ENCODE data around the gene LOX. TPM values are rescaled to one million over a fixed set of nuclear protein-coding genes. Genes with fewer than 3 reads are reported as not detected.

LOX gene
- total RNA-seq, 1 donor from 2014 or later = 0.27 TPM

DNA sequence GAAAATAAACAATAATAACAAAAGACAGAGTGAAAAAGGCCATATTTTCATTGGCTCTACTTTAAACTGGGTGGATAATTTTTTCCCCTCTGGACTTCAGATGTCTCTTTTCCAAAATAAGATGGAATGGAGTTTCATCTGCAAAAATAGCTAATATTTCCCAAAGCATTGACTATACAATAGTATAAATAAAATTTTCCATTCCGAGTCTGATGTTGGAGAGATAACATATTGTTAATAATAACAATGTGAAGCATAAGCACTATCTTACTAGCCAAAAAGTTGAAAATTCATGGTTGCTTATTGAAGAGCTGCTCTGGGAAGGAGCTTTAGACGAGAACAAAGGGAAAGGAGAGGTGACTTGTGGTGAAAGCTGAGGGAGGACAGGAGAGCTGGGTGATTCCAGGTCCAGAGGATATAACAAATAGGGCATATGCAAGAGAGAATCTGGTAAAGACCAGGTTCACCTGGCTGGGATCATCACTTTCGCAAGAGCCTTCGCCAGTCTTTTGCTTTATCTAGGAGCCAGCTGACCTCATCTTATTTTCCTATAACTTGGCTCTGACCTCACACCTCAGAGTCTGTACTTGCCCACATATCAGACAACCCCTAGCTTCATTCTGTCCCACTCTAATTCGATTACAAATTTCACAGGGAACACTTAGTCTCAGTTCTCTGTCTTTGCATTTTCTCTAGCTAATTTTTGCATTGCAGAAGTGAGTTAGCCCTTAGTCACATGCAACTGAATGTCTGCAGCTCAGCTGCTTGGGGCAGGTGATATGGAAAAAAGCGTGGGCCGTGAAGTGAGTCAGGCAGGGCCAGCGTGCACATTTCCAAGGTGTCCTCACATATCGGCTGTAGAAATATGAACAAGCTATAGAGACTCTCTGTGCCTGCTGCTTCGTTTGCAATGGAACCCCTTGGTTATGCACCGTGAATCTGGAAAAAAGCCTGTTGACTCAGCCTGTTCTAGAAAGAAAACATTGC lies 43.7 kb upstream of the LOX start:
- no peaks in the 10 kb centered on the region for H3K9me3 Mint-ChIP-seq (ENCODE audit: unreplicated experiment)
- DNase-seq = no peak
- H3K27ac Mint-ChIP-seq (ENCODE audit: unreplicated experiment) = no peak overlapping the region
- H3K36me3 Mint-ChIP-seq (ENCODE audit: unreplicated experiment) = no peaks in the 10 kb centered on the region
- no peaks in the 10 kb centered on the region for H3K27me3 Mint-ChIP-seq (ENCODE audit: unreplicated experiment)
- TF ChIP-seq, protein P1, sequence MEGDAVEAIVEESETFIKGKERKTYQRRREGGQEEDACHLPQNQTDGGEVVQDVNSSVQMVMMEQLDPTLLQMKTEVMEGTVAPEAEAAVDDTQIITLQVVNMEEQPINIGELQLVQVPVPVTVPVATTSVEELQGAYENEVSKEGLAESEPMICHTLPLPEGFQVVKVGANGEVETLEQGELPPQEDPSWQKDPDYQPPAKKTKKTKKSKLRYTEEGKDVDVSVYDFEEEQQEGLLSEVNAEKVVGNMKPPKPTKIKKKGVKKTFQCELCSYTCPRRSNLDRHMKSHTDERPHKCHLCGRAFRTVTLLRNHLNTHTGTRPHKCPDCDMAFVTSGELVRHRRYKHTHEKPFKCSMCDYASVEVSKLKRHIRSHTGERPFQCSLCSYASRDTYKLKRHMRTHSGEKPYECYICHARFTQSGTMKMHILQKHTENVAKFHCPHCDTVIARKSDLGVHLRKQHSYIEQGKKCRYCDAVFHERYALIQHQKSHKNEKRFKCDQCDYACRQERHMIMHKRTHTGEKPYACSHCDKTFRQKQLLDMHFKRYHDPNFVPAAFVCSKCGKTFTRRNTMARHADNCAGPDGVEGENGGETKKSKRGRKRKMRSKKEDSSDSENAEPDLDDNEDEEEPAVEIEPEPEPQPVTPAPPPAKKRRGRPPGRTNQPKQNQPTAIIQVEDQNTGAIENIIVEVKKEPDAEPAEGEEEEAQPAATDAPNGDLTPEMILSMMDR (IDR thresholded peaks at IDR 0.05; ENCODE audit: partially characterized antibody, unreplicated experiment) = no peak
- no peaks in the 10 kb centered on the region for H3K4me1 Mint-ChIP-seq (ENCODE audit: low read depth, unreplicated experiment)
- H3K4me3 Mint-ChIP-seq (ENCODE audit: unreplicated experiment) = no peak overlapping the region

GRCh38 chr5:122120957-122121356 lies 42.9 kb upstream of the LOX start:
- no peaks in the 10 kb centered on the region for H3K4me1 Mint-ChIP-seq (ENCODE audit: low read depth, unreplicated experiment)
- no peaks in the 10 kb centered on the region for H3K9me3 Mint-ChIP-seq (ENCODE audit: unreplicated experiment)
- no peaks in the 10 kb centered on the region for H3K36me3 Mint-ChIP-seq (ENCODE audit: unreplicated experiment)
- no peak overlapping the region for H3K4me3 Mint-ChIP-seq (ENCODE audit: unreplicated experiment)
- TF ChIP-seq, protein P1 (IDR thresholded peaks at IDR 0.05; ENCODE audit: partially characterized antibody, unreplicated experiment) = no peak
- no peaks in the 10 kb centered on the region for H3K27me3 Mint-ChIP-seq (ENCODE audit: unreplicated experiment)
- no peak overlapping the region for H3K27ac Mint-ChIP-seq (ENCODE audit: unreplicated experiment)
- no peak for DNase-seq

- Mint-ChIP-seq H3K4me3 (ENCODE audit: unreplicated experiment) (no peak overlapping the region), H3K9me3 (ENCODE audit: unreplicated experiment) (no peaks in the 10 kb centered on the region), H3K36me3 (ENCODE audit: unreplicated experiment) (no peaks in the 10 kb centered on the region), H3K27me3 (ENCODE audit: unreplicated experiment) (no peaks in the 10 kb centered on the region), H3K27ac (ENCODE audit: unreplicated experiment) (no peak overlapping the region), H3K4me1 (ENCODE audit: low read depth, unreplicated experiment) (no peaks in the 10 kb centered on the region)
- DNase-seq = no peak
- TF ChIP-seq, protein P1 (IDR thresholded peaks at IDR 0.05; ENCODE audit: partially characterized antibody, unreplicated experiment) = no peak
Measured at GRCh38 chr5:122120493-122120892, 42.4 kb upstream of the LOX start.

- Mint-ChIP-seq H3K9me3 (ENCODE audit: unreplicated experiment) (no peaks in the 10 kb centered on the region), H3K4me1 (ENCODE audit: low read depth, unreplicated experiment) (no peaks in the 10 kb centered on the region), H3K27me3 (ENCODE audit: unreplicated experiment) (no peaks in the 10 kb centered on the region), H3K4me3 (ENCODE audit: unreplicated experiment) (no peak overlapping the region), H3K36me3 (ENCODE audit: unreplicated experiment) (no peaks in the 10 kb centered on the region), H3K27ac (ENCODE audit: unreplicated experiment) (no peak overlapping the region)
- DNase-seq = no peak
- TF ChIP-seq, protein P1 (IDR thresholded peaks at IDR 0.05; ENCODE audit: partially characterized antibody, unreplicated experiment) = no peak
Measured at GRCh38 chr5:122119205-122119604, 41.1 kb upstream of the LOX start.

DNA sequence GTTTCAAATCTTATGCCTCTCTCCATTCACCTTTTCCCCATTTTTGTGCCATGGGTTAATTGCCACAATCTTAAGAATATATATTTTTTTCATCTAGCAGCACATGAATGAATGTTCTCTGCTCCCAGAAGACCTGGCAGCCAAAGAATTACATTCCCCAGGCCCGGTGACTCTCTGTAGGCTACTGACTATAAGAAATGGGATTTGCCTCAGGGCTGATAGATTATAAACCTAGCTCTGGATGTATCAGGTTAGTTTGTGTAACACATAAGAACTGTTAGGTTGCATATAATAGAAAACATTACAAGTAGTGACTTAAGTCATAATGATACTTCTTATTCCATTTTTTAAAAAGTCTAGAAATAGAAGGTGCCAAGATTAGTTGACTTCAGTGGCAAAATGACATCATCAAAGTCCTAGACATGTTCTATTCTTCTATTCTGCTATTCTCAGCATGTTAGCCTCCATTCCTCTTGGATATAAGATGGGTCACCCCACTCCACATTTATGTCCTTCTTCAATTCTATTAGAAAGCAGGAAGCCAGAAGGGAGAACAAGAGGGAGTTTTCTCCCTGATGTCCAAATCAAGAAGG lies 40.4 kb upstream of the LOX start:
- Mint-ChIP-seq H3K27me3 (ENCODE audit: unreplicated experiment) (no peaks in the 10 kb centered on the region), H3K4me1 (ENCODE audit: low read depth, unreplicated experiment) (no peaks in the 10 kb centered on the region), H3K27ac (ENCODE audit: unreplicated experiment) (no peak overlapping the region), H3K36me3 (ENCODE audit: unreplicated experiment) (no peaks in the 10 kb centered on the region), H3K4me3 (ENCODE audit: unreplicated experiment) (no peak overlapping the region), H3K9me3 (ENCODE audit: unreplicated experiment) (no peaks in the 10 kb centered on the region)
- TF ChIP-seq, protein P1 (IDR thresholded peaks at IDR 0.05; ENCODE audit: partially characterized antibody, unreplicated experiment) = no peak
- DNase-seq = no peak
